Islet of Langerhans (tissue), 1 donor: ENCODE data around the gene TPP2.

Source experiments
- FAIRE-seq: peaks from one replicate; lab custom pipeline; 2011; peaks lifted over from hg19 to GRCh38; lab: Jason Lieb, UNC

TPP2 gene

DNA sequence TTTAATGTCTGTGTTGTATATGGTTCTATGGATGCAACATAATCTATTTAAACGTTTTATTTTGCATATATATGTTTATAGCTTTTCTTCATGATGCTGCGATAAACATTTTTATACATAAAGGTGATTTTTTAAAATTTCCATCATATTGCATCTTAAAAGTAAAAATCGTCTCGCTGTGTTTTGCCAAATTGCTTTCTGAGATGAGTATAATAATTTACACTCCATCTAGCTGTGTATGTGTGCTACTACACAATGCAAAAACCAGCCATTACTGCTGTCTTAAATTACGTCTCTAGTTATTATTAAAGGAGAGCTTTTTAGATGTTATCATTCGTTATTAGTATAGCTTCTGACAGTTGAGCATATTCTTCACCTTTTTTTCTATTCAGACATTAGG lies 60.8 kb downstream of the TPP2 start:
- peak; percentile 85 for FAIRE-seq

DNA sequence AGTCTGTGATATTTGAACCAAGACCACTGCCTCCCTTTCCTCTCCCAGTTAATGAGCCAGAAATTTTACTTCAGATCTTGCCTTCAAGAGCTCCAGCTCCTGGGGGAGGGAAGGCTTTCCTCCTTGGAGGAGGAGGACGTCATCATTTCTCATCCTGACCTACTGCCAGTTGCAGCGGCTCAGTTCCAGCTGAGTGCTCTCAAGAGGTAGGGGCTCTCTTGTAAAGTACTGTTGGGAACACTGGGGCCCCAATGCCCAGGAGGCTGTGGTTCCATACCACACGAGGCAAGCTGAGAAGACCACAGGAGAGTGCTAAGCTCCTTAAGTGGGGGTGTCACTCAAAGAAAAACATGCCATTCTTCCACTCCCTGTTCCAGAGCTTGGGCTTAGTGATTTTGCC lies 61.9 kb downstream of the TPP2 start:
- no peak for FAIRE-seq

DNA sequence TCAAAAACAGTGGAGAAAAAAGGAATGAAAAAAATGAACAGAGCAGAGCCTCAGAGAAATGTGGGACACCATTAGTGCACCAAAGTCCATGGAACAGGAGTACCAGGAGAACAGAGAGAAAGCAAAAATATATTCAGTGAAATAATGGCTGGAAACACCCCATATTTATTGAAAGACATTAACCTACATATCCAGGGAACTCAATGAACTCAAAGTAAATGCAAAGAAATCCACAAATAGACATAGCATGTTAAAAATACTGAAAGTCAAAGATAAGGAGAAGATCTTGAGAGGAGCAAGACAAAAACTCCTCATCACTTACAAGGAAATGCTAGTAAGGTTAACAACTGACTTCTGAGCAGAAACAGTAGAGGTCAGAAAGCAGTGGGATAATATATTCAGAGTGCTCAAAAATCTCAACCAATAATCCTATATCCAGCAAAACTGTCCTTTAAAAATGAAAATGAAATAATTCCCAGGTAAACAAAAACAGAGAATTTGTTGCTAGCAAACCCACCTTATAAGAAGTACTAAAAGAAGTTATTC lies 62.5 kb downstream of the TPP2 start:
- no peak for FAIRE-seq

DNA sequence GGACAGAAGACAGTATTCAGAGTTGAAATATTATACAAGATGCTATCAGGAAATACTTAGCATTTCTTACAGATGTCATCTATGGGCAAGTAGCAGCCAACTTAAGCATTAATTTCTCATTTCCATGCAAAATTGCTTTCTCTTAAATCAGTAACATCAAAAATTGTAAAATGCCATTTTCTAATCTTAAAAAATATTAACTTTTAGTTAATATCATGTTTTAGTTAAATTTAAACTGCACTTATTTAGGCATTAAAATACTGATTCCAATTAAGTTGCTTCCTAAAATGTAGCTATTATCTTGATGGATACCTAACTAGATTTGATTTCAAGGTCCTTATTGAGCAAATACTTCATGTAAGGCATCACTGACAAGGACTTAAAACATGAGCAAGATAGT lies 70.2 kb downstream of the TPP2 start:
- no peak for FAIRE-seq

DNA sequence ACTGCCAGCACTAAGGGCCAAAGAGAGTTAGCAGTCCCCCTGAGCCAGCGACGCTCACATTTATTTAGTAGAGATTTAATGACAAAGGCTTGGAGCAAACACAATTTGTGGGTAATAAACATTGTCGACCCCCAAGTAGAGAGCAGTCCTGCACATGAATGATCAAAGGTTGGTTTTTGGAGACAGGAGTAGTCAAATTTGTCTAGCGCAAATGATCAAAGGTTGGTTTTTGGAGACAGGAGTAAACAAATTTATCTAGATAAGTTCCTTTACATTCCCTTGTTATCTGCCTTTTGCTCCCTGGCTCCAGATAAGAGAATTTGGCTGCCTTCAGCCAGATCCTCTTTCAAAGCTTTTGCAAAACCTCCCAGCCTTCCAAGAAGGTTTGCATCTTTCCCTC lies 71.1 kb downstream of the TPP2 start:
- no peak for FAIRE-seq

DNA sequence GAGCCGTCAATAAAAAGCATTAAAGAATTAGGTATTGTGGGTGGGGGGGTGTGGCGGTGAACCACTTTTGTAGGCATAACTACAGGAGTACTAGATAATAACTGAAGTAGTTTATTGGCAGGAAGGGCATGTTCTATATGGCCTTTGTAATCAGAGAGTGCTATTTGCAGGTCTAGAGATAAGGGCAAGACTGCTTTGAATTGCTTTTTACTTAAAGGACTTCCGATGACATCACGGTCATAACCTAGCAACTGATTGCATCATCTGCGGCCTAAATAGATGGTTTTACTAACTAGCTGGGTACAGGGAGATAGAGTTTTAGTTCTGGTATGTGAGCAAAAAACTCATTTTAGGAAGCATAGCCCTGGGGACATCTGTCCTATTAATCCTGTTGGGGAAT lies 73.3 kb downstream of the TPP2 start:
- no peak for FAIRE-seq

DNA sequence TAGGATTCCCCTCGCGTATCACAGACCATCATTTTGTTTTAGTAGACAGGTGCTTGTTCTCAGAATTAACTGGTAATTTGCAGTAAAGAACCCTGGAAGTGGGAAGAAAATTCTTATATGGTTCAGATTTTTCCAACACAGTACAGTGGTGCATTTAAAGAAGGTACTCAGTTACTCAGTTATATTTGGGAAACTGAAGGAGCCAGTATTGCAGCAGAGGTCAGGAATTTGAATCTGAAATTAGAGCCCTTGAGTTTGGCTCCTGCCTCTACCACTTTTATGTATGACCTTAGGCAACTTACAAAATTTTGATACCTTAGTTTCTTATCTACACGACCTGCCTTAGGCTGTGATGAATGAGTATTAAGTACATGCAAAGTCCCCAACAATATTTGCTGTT lies 78.3 kb downstream of the TPP2 start:
- no peak for FAIRE-seq

DNA sequence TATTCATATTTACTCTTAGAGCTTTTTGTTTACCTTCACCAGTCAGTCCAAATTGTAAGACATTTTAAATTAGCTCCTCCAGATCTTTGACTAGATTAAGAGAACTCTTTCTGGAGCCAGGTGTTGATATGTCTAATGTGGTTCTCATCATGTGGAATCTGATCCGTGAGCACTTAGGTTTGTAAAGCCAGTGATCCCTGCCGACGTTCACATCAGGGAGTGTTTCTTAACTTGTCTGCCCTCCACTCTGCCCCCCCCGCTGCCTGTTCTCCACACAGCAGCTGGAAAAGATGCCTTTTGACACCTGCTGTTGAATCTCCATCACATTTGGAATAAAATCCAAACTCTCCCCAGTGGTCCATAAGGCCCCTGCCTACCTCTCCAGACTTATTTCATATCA lies 80.3 kb downstream of the TPP2 start:
- FAIRE-seq: no peak

DNA sequence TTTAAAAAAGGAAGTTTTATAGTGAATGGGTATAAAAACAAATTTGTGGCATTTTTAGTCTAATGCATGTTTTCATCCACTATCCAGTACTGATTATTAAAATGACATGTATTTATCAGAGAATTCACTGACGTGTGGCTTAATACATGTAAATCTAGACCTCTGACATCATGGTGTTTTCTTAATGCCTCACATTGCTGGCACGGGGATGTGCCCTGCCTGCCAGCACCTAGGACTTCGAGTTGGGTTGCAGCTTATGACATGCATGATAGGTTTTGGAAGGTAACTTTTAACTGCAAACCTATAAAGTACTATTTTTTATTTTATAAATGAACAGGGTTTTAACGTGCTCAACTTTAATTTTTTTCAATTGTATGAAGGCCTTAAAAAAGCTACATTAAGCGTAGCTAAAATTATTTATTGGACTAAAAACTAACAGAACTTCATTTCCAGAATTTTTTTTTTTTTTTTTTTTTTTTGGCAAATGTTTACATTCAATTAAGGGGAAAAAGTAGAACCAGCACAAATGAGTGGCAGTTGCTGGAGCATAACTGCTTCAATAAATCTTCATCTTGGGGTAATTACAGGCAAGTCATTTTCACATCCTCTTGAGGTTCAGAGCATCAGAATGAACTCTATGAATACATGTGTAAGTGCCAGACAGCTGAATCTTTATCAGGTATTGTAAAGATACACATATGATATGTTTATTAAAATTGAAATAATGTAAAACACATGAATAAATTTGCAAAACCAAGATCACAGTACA lies 81.7 kb downstream of the TPP2 start:
- peak; percentile 72 for FAIRE-seq

DNA sequence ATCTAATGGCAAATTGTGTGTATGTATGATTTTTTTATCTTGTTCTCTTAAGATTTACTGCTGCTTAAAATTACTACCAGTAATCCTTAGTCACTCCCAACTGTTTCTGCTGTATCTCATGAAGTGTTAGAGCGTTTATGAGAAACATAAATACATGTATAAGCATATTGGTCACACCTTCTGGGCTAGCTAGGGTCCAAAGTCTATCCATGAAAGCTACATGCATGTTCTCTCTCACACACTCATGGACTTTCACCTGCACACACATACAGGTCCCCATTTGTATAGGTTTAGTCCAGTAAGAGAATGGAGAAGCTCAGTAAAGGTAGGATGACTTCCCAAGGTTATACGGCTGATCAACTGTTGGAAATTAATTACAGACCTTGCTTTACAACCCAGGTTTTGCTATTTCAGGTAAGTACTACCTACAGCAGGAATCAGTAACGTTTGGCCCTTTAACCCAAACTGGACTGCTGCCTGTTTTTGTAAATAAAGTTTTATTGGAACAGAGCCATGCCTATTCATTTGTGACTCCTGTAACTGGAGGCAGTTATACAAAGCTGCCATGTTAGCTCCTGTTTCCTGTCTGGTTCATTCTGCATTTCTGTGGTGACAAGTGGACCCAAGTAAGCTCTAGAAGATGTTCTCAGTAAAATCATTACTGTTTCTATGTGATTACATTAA lies 82.8 kb downstream of the TPP2 start:
- FAIRE-seq: no peak

DNA sequence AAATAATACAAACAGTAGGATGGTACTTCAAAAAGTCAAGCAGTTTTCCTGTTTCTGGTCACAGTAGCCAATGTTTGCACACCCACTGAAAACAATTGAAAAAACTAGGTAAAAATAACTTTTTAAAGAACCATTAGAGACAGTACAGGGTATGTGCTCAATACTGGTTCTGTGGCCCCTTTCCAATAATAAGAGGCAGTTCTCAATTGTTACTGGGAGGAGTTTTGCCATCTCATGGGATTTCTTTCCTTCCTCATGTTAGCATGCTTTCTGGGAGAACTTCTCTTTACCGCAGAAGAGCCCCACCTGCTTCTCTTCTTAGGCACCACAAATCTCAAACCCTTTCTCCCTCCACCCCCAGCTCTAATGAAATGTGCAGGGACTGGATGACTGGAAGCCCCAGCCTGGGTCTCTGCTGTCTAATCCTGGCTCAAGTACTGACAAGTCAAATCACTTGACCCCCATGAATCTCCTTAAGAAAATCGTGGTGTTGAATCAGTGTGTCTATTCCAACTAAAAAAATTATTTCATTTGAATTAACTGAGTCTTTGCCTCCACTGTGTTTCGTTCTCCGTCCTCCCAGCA lies 83.4 kb downstream of the TPP2 start:
- no peak for FAIRE-seq

DNA sequence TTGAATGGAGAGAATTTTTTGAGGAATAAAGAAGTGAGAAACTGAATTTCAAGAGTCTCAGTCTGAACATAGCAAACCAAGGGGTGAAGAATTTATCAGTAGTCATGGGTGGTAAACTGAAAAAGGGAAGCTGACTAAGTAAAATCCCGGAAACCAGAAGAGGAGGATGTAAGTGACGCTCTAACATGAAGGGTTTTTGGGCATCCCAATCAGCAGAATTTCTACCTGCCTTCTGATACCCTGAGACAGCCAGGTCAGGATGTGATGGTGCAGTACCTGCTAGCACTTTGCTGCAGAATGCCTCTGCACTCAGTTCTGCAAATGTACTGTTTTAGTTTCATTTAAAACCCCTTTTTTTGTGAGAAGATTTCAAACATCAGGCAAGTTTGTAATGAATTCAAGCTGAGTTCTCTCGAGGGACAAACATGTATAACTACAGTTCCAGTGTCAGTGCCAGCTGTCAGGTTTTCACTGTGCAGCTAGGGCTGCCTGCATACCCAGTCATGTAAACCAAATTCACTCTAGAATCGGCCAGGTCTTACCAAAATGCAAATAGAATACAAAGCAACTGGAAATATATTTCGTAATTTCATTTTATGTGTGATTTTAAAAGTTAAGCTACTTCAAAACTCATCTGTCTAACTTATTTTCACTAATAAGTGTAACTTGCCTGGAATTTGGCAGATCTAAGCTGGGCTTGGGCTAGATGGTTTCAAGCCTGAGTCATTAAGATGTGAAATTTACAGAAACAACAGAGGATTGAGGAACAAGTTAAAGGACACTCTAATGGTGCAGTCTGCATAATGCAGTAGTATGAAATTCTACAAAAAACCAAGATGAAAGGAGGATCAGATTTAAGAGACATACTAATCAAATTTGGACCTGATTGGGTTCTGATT lies 84.3 kb downstream of the TPP2 start:
- FAIRE-seq: no peak

DNA sequence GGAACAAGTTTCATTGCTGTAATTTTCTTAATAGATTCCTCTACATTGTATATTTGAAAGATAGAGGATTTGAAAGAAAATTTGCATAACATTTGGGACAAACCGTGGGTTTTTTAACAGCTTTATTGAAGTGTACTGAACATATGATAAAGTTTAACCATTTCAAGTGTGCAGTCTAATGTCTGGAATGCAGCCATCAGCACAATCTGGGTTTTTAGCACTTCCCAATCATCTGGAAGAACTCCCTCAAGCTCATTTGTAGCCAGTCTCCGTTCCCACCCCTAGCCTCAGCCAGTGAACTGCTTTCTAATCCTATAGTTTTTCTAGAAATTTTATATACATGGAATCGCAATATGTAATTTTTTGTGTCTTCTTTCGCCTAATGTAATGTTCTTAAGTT lies 85.4 kb downstream of the TPP2 start:
- no peak for FAIRE-seq

DNA sequence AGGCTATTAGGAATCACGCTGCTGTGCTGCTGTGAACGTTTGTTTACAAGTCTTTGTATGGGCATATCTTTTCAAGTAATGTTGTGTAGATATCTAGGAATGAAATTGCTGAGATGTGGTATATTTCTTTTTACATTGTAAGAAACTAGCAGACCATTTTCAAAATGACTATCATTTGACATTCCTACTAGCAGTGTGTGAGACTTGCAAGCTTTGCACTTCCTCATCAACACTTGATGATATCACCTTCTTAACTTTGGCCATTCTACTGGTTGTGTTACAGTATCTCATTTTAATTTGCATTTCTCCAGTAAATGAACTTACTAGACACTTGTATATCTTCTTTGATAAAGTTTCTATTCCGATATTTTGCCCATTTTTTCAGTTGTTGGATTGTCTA lies 85.9 kb downstream of the TPP2 start:
- no peak for FAIRE-seq

DNA sequence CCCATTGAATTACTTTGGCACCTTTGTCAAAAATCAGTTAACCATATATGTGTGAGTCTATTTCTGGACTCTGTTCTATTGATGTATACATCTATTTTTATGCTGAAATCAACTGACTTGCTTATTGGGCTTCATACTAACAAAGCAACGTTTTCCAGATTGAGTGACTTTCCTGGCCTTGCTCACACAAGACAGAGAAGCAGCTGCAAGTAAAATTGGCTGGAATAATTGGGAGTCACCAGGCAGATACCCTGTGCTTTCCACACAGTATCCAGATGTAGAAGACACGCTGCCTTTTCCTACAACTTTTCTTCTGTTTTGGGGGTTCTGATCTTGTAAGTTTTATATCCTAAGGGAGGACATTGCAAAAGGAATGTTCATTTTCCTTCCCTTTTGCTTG lies 86.9 kb downstream of the TPP2 start:
- no peak for FAIRE-seq

DNA sequence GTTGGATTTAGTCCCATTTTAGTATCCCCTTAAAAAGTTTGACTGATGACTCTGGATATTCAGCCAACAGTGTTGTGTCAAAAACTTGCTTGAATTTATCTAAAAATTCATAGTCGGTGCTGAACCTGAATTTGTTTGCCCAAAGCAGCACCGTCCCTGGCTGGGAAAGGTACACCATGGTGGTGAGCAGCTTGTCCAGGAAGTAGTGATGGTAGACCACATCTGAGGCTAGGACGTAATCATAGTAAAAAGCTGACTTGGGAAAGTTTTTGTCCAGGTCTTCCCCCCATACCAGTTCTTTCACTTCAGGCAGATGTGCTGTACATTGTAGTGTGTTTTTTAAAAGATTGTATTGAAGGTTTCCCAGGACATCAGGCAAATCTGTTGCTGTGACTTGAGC lies 89.2 kb downstream of the TPP2 start:
- FAIRE-seq: no peak

DNA sequence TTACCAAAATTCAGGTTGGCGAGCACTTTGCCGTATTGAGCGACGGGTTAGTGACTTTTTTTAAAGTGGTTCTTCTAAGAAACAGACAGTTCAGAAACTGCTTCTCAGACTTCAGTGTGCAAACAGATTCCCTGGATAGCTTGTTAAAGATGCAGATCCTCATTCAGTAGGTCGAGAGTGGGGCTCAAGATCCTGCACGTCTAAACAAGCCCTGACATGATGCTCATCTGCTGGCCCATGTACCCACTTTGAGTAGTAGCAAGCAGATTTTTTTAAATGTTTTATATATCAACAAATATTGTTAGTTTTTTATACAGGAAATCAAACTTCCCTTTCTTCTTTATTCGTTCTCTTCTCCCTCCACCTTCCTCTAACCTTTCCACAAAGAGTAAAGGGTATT lies 90.7 kb downstream of the TPP2 start:
- FAIRE-seq: no peak

DNA sequence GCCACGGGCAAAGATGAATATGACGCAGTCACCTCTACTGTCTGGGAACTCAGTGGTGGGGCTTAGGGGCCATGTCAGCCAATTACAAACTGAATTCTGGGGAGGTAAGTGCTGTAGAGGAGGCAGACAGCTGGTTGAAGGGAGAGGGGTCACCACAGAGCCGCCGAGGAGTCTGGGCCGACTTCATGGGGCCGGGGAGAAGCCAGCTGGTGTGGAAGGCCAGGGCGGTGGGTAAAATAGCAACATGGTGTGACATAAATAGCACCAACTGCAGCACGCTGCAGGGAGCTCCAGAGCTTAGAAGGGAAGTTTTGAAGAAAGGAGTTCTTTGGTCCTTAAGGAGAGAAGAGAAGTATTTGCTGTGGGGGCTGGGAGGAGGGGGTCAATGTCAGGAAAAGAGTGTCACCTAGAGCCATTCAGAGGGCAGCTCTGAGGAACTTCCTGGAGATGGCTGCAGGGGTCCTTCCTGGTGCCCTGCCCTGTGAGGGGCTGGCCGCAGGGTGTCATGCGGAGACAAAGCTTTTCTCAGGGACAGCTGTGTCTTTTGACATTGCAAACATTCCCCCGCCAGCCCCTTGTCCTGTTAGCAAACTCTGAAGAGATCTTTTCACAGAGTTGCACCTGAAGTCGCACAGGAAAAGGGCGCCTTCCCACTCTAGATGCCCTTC lies 91.7 kb downstream of the TPP2 start:
- no peak for FAIRE-seq

DNA sequence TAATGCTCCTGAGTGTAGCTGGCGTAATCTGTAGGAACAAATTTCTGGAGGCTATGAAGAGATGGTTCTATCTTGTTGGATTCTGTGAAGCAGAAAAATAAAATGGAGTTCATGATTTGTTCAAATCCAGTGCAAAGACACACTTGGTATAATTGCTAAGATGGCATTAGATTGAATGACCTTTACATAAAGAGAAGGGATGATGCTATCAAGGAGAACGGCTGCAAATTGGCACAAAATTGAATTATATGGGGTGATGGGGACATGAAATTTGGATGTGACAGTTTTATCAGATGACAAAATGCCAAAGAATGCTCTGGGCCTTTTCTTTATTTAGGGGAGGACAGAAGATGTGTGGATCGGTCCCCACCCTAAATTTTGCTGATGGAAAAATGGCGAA lies 94.1 kb downstream of the TPP2 start:
- no peak for FAIRE-seq

DNA sequence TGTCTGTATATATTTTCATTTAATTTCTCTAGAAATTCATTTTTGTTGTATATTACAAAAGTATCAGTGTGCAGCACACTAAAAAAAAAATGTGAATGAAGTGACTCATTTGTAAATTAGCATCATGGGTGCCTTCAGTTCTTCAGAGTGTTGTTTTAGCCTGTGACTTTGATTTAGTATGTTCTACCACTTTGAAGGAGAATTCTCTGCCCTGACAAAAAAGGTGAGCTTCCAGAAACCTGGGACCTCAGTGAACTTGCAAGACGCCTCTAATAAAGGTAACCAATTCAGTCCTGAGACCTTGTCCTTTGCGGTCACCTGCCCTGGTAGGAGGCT lies 95.7 kb downstream of the TPP2 start:
- no peak for FAIRE-seq

DNA sequence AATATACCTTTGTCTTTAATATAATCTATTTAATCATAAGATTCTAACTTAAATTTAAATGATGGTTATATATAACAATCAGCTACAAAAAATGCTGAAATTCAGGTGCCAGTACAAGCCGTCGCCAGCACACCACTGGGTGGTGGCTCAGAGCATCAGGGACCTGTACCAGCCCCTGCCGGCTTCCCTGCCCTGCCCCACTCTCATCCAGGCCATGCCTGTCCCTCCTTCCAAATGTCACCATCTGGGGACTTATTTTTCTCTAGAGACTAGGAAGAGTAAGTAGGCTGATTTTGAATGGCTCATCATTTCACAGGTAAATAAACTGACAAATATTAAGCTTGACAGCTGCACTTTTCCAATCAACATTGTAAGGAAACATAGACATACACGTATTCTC lies 96.5 kb downstream of the TPP2 start:
- no peak for FAIRE-seq

DNA sequence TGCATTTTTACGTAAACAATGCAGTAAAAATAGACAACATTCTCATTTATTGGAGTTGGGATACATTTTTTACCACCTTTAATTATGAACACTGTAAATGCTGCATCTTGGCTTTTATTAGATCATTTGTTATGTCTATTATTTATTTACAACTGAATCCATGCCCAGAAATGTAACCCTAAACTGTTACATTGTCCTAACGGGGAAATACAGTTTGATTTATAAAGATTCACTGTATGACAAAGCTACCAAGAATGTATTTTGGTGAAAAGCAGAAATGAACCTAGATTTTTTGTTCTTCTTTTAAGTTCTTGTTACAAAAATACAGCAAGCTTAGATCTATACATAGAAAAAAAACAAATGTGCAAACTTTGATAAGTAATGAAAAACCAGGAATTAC lies 97.0 kb downstream of the TPP2 start:
- no peak for FAIRE-seq
